Osteoblast (primary cell): Measurements from ENCODE around the gene TELO2. TPM values are rescaled to one million over a fixed set of nuclear protein-coding genes. Genes with fewer than 3 reads are reported as not detected.

ENCODE experiments used
- DNase-seq: peaks from one replicate; pipeline ENCODE4 v3.0.0; 2011; ENCODE audit warnings: low spot score, mixed read lengths; ENCODE audit not compliant: insufficient read length; ENCODE audit errors: missing footprints
- H2AFZ ChIP-seq: 2 replicates; pipeline ENCODE4 v1.6.0; 2011; ENCODE audit warnings: mild to moderate bottlenecking, low read length
- H3K27ac ChIP-seq: 2 replicates; pipeline ENCODE4 v1.5.1; 2011; ENCODE audit warnings: mild to moderate bottlenecking, low read depth, low read length, moderate library complexity
- H3K27me3 ChIP-seq: 2 replicates; pipeline ENCODE4 v1.6.0; 2012; ENCODE audit warnings: mild to moderate bottlenecking, control low read depth, inconsistent platforms, low read length, moderate library complexity; ENCODE audit not compliant: insufficient read depth
- H3K36me3 ChIP-seq: 2 replicates; pipeline ENCODE4 v1.5.1; 2011; ENCODE audit warnings: mild to moderate bottlenecking, low read length, control low read depth, moderate library complexity; ENCODE audit not compliant: insufficient read depth
- H3K4me1 ChIP-seq: 2 replicates; pipeline ENCODE4 v1.5.1; 2011; ENCODE audit warnings: mild to moderate bottlenecking, low read length, control low read depth, moderate library complexity; ENCODE audit not compliant: insufficient read depth
- H3K4me2 ChIP-seq: 2 replicates; pipeline ENCODE4 v1.6.0; 2011; ENCODE audit warnings: mild to moderate bottlenecking, low read length; ENCODE audit not compliant: insufficient read depth
- H3K4me3 ChIP-seq: fragments of 200-600 bp; sonication (generic); 3 replicates; pipeline ENCODE4 v1.5.1; 2012; ENCODE audit warnings: mild to moderate bottlenecking, low read length, inconsistent platforms; ENCODE audit not compliant: insufficient read depth
- H3K79me2 ChIP-seq: 2 replicates; pipeline ENCODE4 v1.6.0; 2012; ENCODE audit warnings: mild to moderate bottlenecking, low read length, control low read depth, inconsistent platforms; ENCODE audit not compliant: insufficient read depth
- H3K9me3 ChIP-seq: 2 replicates; pipeline ENCODE4 v1.5.1; 2011; ENCODE audit warnings: low read depth, low read length, control low read depth
- H4K20me1 ChIP-seq: 2 replicates; pipeline ENCODE4 v1.6.0; 2012; ENCODE audit warnings: mild to moderate bottlenecking, low read length, control low read depth; ENCODE audit not compliant: insufficient read depth
- total RNA-seq: library from RNA; depleted of rRNA; stranded (reverse); fragments of >200 nt; gene quantifications from 2 replicates; pipeline ENCODE4 v1.2.3, GENCODE V29; 2012
- TF ChIP-seq, protein P1 (sequence below): IDR thresholded peaks from 2 replicates; pipeline ENCODE4 v1.5.1; 2011; ENCODE audit warnings: mild to moderate bottlenecking, low read depth, low read length, moderate library complexity; ENCODE audit errors: extremely low read depth

Gene TELO2
- total RNA-seq, 1 donor: 18.1 TPM

DNA sequence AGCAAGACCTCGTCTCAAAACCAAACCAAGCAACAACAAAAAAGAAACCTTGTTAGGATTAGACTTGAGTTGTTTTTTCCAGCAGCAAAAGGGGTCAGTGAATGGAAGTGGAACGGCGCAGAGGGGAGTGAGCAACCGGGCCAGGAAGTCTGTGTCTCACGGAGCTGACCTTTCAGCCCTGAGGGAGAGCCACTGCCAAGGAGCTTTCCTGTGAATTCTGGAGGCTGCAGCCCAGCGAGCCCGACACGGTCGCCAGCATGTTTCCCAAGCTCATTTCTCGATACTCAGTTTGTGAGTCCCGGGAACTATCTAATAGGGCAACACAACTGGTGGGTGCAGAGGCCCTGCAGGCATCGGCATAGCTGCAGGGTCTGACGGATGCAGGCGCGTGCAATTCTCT is 19.6 kb downstream of the TELO2 start:
- Histone ChIP-seq H3K4me2 (no peak overlapping the region), H4K20me1 (no peaks in the 10 kb centered on the region), H3K9me3 (peaks cover 1% of the 10 kb centered on the region), H3K79me2 (no peaks in the 10 kb centered on the region), H3K27me3 (no peaks in the 10 kb centered on the region), H3K4me1 (no peaks in the 10 kb centered on the region), H3K27ac (no peak overlapping the region), H3K36me3 (peaks cover 2% of the 10 kb centered on the region), H3K4me3 (no peak overlapping the region), H2AFZ (no peak overlapping the region)
- TF ChIP-seq, protein P1, sequence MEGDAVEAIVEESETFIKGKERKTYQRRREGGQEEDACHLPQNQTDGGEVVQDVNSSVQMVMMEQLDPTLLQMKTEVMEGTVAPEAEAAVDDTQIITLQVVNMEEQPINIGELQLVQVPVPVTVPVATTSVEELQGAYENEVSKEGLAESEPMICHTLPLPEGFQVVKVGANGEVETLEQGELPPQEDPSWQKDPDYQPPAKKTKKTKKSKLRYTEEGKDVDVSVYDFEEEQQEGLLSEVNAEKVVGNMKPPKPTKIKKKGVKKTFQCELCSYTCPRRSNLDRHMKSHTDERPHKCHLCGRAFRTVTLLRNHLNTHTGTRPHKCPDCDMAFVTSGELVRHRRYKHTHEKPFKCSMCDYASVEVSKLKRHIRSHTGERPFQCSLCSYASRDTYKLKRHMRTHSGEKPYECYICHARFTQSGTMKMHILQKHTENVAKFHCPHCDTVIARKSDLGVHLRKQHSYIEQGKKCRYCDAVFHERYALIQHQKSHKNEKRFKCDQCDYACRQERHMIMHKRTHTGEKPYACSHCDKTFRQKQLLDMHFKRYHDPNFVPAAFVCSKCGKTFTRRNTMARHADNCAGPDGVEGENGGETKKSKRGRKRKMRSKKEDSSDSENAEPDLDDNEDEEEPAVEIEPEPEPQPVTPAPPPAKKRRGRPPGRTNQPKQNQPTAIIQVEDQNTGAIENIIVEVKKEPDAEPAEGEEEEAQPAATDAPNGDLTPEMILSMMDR: no peak
- DNase-seq: no peak

DNA sequence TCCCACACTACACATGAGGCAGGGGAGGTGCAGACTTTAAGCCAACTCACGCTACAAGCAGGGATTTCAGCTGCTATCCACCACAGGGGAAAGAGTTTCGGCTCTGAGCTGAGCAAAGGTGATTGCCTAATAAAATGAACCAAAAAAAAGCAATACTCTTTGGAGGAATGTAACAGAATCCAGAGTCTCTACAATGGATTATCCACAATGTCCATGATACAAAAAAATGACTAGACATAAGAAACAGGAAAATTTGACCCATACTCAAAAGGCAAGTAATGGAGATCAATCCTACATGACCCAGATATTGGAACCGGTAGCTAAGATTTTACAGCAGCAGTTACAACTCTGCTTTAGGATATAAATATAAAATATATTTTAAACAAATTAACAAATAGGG is 21.3 kb downstream of the TELO2 start:
- no peak overlapping the region for H3K4me3 ChIP-seq
- no peaks in the 10 kb centered on the region for H3K4me1 ChIP-seq
- no peak overlapping the region for H3K27ac ChIP-seq
- no peak overlapping the region for H3K4me2 ChIP-seq
- H3K9me3 ChIP-seq: peaks cover 1% of the 10 kb centered on the region
- no peaks in the 10 kb centered on the region for H3K79me2 ChIP-seq
- no peaks in the 10 kb centered on the region for H3K27me3 ChIP-seq
- no peak overlapping the region for H2AFZ ChIP-seq
- H3K36me3 ChIP-seq: peaks cover 2% of the 10 kb centered on the region
- H4K20me1 ChIP-seq: no peaks in the 10 kb centered on the region
- TF ChIP-seq, protein P1: no peak
- DNase-seq: no peak

DNA sequence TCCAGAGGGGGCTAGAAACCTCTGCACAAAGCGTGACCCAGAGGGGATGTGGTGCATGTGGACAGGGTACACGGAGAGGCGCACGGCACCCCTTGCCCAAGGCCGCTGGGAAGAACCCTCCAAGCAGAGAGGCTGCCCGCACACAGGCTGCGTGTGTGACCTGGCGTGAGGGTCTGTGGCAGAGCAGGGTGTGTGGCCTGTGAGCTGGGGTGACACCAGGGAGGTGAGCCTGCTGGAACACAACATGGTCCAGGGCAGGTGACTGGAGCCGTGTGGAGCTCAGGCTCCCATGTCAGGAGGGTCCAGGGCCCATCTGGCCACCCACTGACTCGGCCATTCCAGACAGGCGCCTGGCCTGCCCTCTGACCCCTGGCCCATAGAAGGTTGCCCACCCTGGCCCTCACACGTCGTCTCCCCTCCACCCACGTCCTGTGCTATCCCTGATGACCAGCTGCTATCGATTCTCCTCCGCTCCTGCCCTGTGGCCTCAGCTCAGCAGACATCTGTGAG is 25.5 kb downstream of the TELO2 start:
- H3K9me3 ChIP-seq: peaks cover 1% of the 10 kb centered on the region
- H3K4me2 ChIP-seq: no peak overlapping the region
- H2AFZ ChIP-seq: no peak overlapping the region
- TF ChIP-seq, protein P1: no peak
- no peak overlapping the region for H3K27ac ChIP-seq
- no peaks in the 10 kb centered on the region for H3K36me3 ChIP-seq
- no peak overlapping the region for H3K4me3 ChIP-seq
- no peak for DNase-seq
- H3K4me1 ChIP-seq: no peaks in the 10 kb centered on the region
- no peaks in the 10 kb centered on the region for H3K79me2 ChIP-seq
- H3K27me3 ChIP-seq: no peaks in the 10 kb centered on the region
- H4K20me1 ChIP-seq: no peaks in the 10 kb centered on the region

DNA sequence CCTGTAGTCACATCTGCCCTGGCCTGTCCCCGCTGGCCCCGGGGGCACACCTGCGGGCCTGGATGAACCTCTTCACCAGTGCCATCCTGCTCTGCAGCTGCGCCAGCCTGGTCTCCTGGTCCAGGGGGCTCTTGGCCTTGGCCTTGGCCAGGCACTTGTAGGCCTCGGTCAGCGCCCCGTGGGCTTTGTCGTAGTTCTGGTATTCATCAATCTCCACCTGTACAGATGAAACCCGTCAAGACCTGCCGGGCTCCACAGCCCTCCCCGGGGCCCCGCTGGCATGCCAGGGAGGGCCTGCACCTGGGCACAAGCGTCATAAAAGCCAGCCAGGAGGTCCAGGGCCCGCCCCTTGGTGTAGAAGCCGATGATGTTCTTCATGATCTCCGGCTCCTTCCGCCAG is 26.7 kb downstream of the TELO2 start:
- no peak overlapping the region for H2AFZ ChIP-seq
- no peaks in the 10 kb centered on the region for H4K20me1 ChIP-seq
- H3K4me2 ChIP-seq: no peak overlapping the region
- no peaks in the 10 kb centered on the region for H3K9me3 ChIP-seq
- H3K4me1 ChIP-seq: no peaks in the 10 kb centered on the region
- H3K4me3 ChIP-seq: no peak overlapping the region
- no peaks in the 10 kb centered on the region for H3K27me3 ChIP-seq
- no peak overlapping the region for H3K27ac ChIP-seq
- H3K36me3 ChIP-seq: no peaks in the 10 kb centered on the region
- no peaks in the 10 kb centered on the region for H3K79me2 ChIP-seq
- DNase-seq: no peak
- TF ChIP-seq, protein P1: no peak
